GM12891 (cell line): ENCODE measurements around the gene OR6B1.

ENCODE experiments used
- DNase-seq: peaks from one replicate; pipeline ENCODE4 v3.0.0; 2011; ENCODE audit warnings: low spot score; ENCODE audit not compliant: insufficient read length
- FAIRE-seq: peaks from 2 replicates; lab custom pipeline; 2011; peaks lifted over from hg19 to GRCh38; lab: Jason Lieb, UNC
- PAX5 ChIP-seq: IDR thresholded peaks from 2 replicates; pipeline ENCODE4 v1.6.1; 2011; ENCODE audit warnings: low read length, moderate library complexity, mild to moderate bottlenecking; ENCODE audit not compliant: insufficient read depth, severe bottlenecking
- POLR2A ChIP-seq: IDR thresholded peaks from 2 replicates; pipeline ENCODE4 v1.6.1; 2011; ENCODE audit warnings: low read depth, low read length, control low read depth
- POLR2AphosphoS5 ChIP-seq: IDR thresholded peaks from 2 replicates; pipeline ENCODE4 v1.6.1; 2011; ENCODE audit warnings: low read depth, low read length, control low read depth
- POU2F2 ChIP-seq: IDR thresholded peaks from 2 replicates; pipeline ENCODE4 v1.6.1; 2011; ENCODE audit warnings: low read depth, mild to moderate bottlenecking, control low read depth, low read length, moderate library complexity
- SPI1 ChIP-seq: IDR thresholded peaks from 2 replicates; pipeline ENCODE4 v1.6.1; 2011; ENCODE audit warnings: low read depth, low read length, control low read depth
- TAF1 ChIP-seq: IDR thresholded peaks from 2 replicates; pipeline ENCODE4 v1.6.1; 2011; ENCODE audit warnings: low read depth, low read length, control low read depth

The OR6B1 gene

GRCh38 chr7:144020340-144020739, 20.2 kb downstream of the OR6B1 start:
- TF ChIP-seq PAX5 (no peak), POU2F2 (no peak), POLR2AphosphoS5 (no peak), POLR2A (no peak), SPI1 (no peak), TAF1 (no peak)
- FAIRE-seq (no peak), DNase-seq (no peak)

DNA sequence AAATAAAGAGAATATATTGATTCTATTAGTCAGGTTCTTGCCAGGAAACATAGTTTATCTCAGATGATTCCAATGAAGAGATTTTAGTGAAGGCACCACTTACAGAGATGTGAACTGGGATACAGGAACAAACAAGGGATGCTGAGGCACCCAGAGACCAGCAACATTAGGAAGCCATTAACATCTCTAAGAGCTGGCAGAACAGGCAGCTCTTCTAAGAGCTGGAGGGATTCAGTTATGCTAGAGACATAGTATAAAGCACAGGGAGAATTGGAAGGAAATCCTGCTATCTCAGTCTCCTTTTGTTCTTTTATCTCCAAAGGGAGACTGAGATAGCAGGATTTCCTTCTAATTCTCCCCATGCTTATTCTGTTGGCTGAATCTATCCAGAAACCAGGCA, 22.0 kb downstream of the OR6B1 start:
- FAIRE-seq (no peak), DNase-seq (no peak)
- no peak for TF ChIP-seq POU2F2
- TF ChIP-seq POLR2AphosphoS5: no peak
- no peak for TF ChIP-seq TAF1
- TF ChIP-seq PAX5: no peak
- no peak for TF ChIP-seq SPI1
- no peak for TF ChIP-seq POLR2A

- no peak for DNase-seq
- FAIRE-seq: no peak
- TF ChIP-seq SPI1 (no peak), POLR2AphosphoS5 (no peak), POLR2A (no peak), PAX5 (no peak), POU2F2 (no peak), TAF1 (no peak)
Observed at GRCh38 chr7:144023171-144023827, 23.2 kb downstream of the OR6B1 start.

DNA sequence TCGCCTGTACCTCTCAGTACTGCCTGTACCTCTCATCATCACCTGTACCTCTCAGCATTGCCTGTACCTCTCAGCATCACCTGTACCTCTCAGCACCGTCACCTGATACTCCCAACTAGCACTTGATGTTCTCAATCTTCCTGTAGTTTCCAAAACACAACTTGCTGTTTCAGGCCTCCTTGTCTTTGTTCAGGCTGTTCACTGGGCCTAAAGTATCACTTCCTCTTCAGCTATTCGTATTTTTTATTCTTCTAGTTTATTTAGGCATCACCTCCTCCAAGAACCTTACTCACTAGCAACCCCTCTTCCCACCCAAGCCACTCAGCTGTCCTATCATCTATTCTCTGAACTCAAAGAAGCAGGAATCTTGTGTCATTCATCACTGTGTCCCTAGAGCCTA, 24.1 kb downstream of the OR6B1 start:
- TF ChIP-seq POU2F2 (no peak), SPI1 (peak; percentile 86), POLR2AphosphoS5 (no peak), POLR2A (no peak), PAX5 (no peak), TAF1 (no peak)
- no peak for DNase-seq
- FAIRE-seq: no peak

DNA sequence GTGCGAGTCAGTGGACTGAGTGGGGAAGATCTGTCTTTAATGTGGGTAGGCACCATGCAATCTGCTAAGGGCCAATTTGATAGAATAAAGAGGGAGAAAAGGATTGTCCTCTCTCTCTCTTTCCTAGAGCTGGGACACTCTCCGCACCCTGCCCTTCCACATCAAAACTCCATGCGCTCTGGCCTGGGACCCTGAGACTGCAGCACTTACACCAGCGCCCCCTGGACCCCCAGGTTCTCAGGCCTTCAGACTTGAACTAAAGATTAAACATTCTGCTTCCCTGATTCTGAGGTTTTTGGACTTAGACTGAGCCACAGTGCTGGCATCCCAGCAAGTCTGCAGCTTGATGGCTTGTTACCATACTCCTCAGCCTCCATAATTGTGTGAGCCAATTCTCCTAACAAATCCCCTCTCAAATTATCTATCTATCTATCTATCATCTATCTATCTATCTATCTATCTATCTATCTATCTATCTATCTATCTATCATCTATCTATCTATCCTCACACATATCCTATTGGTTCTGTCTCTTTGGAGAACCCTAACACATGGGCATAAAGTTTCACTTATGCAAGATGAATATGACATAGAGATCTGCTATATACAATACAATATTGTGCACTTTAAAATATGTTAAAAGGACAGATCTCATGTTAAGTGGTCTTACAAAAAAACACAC, 26.2 kb downstream of the OR6B1 start:
- FAIRE-seq: no peak
- no peak for DNase-seq
- TF ChIP-seq PAX5: no peak
- no peak for TF ChIP-seq SPI1
- no peak for TF ChIP-seq POLR2A
- no peak for TF ChIP-seq POU2F2
- no peak for TF ChIP-seq TAF1
- no peak for TF ChIP-seq POLR2AphosphoS5

DNA sequence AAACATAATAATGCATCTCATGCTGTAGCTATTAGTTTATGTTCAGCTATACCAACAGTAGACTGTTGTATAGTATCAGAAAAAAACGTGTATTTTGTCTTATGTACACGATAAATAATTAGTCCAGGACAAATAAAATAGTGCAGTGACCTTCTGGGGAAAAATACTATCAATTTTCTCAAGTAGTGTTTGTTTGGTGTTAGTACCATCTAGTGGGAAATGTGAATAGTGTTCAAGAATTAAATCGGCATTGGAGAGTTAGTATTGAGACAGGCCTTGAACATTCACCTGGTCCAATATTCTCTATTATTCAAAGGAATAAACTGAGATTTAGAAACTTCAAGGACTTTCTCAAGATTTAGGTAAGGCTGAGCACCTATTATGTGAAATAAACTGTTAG, 26.9 kb downstream of the OR6B1 start:
- no peak for DNase-seq
- FAIRE-seq: peak; percentile 20
- TF ChIP-seq TAF1: no peak
- TF ChIP-seq POLR2A: no peak
- no peak for TF ChIP-seq SPI1
- no peak for TF ChIP-seq POU2F2
- TF ChIP-seq POLR2AphosphoS5: no peak
- TF ChIP-seq PAX5: no peak

DNA sequence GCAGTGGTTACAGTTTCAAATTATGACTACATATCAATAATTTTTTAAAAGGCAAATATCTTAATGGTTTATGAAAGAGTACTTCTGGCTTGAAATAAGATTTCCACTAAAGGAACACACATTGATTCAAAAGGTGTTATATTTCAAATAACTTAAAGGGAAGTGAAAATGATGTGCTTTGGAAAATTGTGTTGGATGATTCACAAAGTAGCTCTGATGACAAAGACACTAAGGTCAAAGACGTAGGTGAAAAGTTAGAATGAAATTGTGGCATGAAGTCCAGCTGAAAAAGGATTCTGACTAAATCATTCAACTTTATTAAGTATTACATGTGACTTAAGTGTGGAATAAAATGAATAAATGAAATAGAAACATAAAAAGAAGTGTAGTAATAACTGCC, 27.9 kb downstream of the OR6B1 start:
- no peak for DNase-seq
- no peak for FAIRE-seq
- TF ChIP-seq POLR2AphosphoS5 (no peak), SPI1 (peak; percentile 53)

DNA sequence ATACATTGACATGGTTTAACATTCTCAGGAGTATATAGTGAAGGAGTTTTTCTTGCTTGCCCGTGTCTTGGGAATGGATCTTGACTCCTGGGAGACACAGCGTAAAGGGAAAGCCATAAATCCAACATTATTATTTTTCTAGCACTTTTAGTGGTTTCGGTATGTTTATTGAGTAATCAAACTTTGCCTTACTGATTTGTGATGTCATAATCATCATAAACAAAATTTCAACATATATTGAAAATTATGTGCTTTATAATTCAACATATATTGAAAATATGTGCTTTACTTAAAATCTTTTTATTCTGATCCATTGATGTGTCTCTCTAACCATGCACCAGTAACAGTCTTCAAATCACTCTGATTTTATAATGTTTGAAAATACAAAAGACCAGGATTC, 28.4 kb downstream of the OR6B1 start:
- DNase-seq (no peak), FAIRE-seq (no peak)
- TF ChIP-seq POU2F2: no peak
- no peak for TF ChIP-seq SPI1
- no peak for TF ChIP-seq POLR2A
- no peak for TF ChIP-seq TAF1
- TF ChIP-seq PAX5: no peak
- no peak for TF ChIP-seq POLR2AphosphoS5

DNA sequence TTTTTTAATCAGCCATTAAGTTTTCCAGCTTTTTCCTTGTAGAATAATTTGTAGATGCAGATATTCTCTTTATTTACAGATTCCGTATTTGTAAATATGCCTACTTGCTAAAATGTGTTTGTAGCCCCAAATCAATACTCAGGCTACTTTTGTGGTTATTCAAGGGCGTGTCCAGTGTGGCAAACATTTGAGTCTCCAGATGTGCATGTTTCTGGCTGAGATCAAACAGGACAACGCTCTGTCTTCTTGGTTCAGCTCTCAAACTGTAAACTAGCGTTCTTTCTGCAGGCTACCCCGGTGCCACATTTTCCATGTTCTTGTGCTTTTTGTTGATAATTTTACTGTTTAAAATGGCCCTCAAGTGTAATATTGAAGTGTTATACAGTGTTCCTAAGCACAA, 32.4 kb downstream of the OR6B1 start:
- TF ChIP-seq SPI1: no peak
- no peak for TF ChIP-seq POLR2AphosphoS5
- TF ChIP-seq POU2F2: no peak
- TF ChIP-seq PAX5: no peak
- TF ChIP-seq TAF1: no peak
- TF ChIP-seq POLR2A: no peak
- DNase-seq: no peak
- FAIRE-seq: no peak

DNA sequence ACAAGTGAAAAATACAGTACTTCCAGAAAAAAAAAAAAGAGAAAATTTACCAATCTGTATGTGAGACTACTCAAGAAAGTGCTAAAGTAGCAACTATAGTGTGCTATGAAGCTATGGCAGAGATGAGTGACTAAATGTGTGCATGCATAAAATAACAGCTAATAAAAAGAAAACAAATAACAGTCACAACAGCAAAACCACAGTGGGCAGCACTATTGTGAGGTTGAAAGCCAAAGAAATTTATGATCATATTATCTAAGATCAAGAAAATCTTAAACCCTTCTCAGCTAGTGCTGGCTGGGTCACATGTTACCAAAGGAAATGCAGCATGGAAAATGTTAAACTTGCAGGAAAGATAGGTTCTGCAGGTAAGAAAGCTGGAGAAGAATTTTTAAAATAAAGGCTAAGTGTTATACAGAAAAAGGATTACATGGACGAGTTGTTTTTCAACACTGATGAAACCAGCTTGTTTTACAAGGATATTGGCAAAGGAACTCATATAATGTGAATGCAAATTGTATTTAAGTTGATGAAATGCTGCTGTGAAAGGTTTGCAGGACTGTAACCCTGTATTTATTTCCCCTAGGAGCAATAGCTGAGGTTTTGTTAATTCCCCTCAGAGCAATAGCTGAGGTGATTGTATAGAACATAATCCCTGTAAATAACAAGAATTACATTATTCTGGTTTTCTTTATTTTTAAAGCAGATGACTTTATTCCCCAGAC, 33.0 kb downstream of the OR6B1 start:
- DNase-seq: no peak
- FAIRE-seq: no peak
- no peak for TF ChIP-seq POLR2AphosphoS5
- TF ChIP-seq SPI1: no peak
- no peak for TF ChIP-seq POLR2A
- TF ChIP-seq PAX5: no peak
- TF ChIP-seq TAF1: no peak
- no peak for TF ChIP-seq POU2F2
